H1 (cell line): Measurements from ENCODE around the gene RAPGEF1. TPM values are rescaled to one million over a fixed set of nuclear protein-coding genes. Genes with fewer than 3 reads are reported as not detected.

Source experiments
- BACH1 ChIP-seq: IDR thresholded peaks from 2 replicates; pipeline ENCODE4 v1.6.1; 2012; ENCODE audit warnings: low read length, improper control_type of control experiment
- CREB1 ChIP-seq: IDR thresholded peaks from 2 replicates; pipeline ENCODE4 v1.6.1; 2012; ENCODE audit warnings: inconsistent platforms
- JUN ChIP-seq: IDR thresholded peaks from 2 replicates; pipeline ENCODE4 v1.6.1; 2011; ENCODE audit warnings: low read depth, mild to moderate bottlenecking, improper control_type of control experiment, low read length
- TAF1 ChIP-seq: IDR thresholded peaks from 2 replicates; pipeline ENCODE4 v1.6.1; 2011; ENCODE audit warnings: mild to moderate bottlenecking, low read depth, low read length
- USF2 ChIP-seq: IDR thresholded peaks from 2 replicates; pipeline ENCODE4 v1.6.1; 2011; ENCODE audit warnings: low read length, improper control_type of control experiment
- polyA plus RNA-seq, 7 experiments: library from polyadenylated mRNA; depleted of rRNA in 3 of 7; stranded (reverse) in 5 of 7; unstranded in 2 of 7; fragments of >200 nt in 5 of 7; fragments of 200-250 nt in 2 of 7; gene quantifications; 1 replicate in 5 of 7; 2 replicates in 1 of 7; 4 replicates in 1 of 7; pipeline versions ENCODE4 v1.2.1 to v1.2.3, GENCODE V29; 2011 to 2013; ENCODE audit warnings: missing spikeins in 2 of 7, mixed read lengths in 2 of 7
- total RNA-seq: library from RNA; stranded (reverse); fragmentation: NEBNext Ultra II Directional; extraction: Animal tissue kit (Norgen Biotek cat#: 25700); gene quantifications from 2 replicates; pipeline ENCODE4 v1.2.1, GENCODE V29; 2021

RAPGEF1 gene
- total and polyA plus RNA-seq, 2 of the 8 experiments (the other 6 are each of a cell fraction or from before 2014, with no cell fraction given): 29.7 to 78.9 TPM

GRCh38 chr9:131591845-131592208, 148.0 kb downstream of the RAPGEF1 start (continued):
- TF ChIP-seq USF2 (no peak), BACH1 (no peak), JUN (no peak), TAF1 (no peak), CREB1 (no peak)
